HG02798 (cell line): Measurements from ENCODE around the gene NDN.
"Not testable (repeated sequence)": the region's sequence is repeated elsewhere in the genome, so short reads cannot be mapped to it uniquely, and the experiment has no call there.

ENCODE experiments used
- ATAC-seq: cut with Tn5 transposase; IDR thresholded peaks from one replicate; pipeline ENCODE4 v1.9.1; 2021; ENCODE audit warnings: mild to moderate bottlenecking; ENCODE audit not compliant: unreplicated experiment, poor library complexity

The NDN gene, protein sequence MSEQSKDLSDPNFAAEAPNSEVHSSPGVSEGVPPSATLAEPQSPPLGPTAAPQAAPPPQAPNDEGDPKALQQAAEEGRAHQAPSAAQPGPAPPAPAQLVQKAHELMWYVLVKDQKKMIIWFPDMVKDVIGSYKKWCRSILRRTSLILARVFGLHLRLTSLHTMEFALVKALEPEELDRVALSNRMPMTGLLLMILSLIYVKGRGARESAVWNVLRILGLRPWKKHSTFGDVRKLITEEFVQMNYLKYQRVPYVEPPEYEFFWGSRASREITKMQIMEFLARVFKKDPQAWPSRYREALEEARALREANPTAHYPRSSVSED

DNA sequence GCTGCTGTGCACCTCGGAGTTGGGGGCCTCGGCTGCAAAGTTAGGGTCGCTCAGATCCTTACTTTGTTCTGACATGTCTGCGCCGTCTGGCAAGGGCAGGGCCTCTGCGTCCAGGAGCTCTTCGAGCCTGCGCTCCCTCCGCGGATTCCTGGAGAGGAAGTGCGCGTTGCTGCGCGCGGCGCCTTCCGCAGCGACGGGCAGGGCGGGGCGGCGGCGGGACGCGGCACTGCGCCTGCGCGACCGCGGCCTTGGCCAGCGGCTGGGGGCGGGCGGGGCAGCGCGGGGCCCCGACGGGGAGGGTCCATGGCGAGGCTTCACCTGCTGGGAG lies at the start of gene NDN:
Gene NDN (minus strand): TSS at position 163 of the 328 bp plus-strand sequence. CDS start 88 bp downstream, at position 75.
- ATAC-seq, result no peak

DNA sequence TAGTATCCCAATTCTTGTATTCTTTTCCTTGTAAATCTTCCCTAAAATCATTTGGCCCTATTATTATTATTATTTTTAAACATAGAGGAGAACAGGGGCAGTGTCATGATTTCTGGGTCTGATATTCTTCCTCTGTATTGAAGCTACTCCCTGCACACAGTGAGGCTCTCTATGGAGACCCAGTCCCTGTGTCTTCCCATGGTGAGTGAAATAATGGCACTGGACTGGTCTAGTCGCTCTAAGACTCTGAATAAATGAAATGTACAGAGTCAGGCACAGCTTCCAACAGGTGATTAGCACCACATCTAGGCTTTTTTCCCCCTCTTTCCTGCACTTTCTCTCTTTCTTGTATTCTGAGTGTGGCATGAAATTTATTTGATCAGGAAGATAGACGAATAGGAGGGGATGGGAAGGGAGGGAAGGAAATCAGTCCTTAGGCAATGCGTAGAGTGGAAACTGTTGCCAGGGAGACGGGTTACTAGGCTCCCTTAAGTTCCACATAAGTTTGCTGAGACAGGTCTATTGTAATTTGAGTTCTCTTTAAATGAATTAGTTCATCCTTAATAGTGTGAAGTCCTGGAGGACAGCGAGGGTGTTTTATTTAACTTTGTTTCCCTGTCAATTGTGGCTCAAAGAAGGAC lies 49.0 kb upstream of the NDN start:
- ATAC-seq, result no peak

DNA sequence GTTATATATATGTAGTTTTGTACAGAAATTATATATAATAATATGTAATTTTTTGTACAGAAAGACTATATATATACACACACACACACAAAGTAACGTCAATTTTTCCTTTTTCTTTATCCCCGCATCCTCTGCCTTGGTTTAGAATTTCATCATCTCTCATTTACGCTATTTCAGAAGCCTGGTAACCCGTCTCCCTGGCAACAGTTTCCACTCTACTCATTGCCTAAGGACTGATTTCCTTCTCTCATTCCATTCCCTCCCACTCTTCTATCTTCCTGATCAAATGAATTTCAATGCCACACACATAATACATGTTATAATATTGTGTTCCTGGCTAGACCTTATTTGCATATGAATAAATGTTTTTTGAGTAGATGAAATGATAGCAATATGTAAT lies 47.8 kb upstream of the NDN start:
- ATAC-seq, result no peak

DNA sequence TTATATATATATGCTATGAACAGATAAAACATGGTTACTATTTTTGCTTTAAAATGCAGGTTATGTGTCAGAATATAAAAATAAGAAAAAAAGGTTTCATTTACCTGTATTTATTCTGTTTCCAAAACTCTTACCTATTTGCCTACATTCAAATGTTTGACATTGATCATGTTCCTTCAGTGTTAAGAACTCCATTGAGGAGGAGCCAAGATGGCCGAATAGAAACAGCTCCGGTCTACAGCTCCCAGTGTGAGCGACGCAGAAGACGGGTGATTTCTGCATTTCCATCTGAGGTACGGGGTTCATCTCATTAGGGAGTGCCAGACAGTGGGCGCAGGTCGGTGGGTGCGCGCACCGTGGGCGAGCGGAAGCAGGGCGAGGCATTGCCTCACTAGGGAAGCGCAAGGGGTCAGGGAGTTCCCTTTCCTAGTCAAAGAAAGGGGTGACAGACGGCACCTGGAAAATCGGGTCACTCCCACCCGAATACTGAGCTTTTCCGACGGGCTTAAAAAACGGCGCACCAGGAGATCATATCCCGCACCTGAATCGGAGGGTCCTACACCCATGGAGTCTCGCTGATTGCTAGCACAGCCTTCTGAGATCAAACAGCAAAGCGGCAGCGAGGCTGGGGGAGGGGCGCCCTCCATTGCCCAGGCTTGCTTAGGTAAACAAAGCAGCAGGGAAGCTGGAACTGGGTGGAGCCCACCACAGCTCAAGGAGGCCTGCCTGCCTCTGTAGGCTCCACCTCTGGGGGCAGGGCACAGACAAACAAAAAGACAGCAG lies 27.0 kb upstream of the NDN start:
- not testable (repeated sequence) for ATAC-seq

DNA sequence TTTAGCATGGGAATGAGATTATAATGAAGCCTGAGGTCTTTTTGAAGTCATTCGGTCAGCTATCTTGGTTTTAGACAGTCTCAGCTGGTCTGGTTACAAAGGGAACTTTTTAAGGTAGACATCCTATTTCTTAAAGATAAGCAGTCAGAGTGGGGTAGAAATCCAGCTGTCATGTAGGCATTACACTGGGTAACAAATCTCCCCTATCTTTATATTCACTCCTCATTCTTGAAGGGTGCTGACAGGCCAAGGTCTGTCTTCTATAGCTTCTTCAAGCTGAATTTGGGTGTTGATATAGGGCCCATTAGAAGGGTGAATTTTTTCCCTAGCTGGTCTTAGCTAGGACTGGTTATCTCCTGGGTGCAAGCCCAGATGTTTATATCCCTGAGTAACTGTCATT lies 21.2 kb upstream of the NDN start:
- no peak for ATAC-seq

DNA sequence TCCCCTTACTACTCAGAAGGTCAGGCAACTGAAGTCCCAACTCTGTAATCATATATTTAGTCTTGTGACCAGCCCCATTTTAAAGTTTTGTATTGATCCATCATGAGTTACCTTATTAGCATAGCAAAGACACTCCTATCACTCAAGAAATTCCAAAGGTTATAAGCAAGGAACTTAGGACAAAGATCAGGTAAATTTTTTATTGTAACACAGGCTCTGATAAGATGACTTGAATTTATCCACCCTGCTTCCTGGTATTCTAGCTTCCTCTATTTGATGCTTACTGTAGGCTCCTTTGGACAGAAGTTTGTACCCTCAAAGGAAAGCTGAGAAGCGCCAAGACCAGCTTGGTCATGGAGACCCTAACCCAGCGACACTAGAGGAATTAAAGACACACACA lies 8.2 kb upstream of the NDN start:
- no peak for ATAC-seq

DNA sequence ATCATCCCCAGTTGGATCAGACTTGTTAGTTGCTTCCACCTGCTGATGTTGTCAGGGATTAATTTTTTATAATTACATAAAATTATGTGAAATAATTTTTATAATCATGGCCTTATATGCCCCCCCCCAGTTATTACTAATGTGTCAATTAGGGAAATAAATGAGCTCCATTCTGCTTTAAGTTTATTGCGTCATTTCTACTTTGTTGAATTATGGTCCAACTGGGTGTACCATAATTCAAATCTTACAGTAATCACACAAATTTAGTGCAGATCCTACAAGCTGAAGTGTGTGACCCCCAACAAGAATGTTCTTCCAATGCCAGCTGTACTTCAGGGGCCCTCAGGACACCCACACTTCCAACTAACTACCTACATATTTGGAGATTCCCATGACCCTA lies 7.5 kb upstream of the NDN start:
- no peak for ATAC-seq

DNA sequence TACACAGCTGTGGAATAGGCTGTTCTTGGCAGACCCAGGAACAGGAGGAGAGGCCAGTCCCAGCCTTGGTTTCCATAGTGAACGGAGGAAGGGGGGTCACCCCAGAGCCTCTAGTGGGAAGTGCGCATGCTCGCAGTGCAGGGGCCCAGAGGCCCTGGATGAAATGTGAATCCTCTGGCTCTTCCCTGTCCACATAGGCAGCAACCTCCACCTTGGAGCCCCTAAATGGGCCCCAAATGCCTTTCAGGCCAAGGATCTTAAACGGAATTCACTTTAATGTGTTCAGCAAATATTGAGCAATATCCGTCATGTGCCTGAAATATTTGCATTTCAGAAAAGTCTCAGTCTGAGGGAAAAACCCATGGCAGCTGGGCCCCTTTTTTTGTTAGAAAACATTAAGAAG lies 3.3 kb upstream of the NDN start:
- no peak for ATAC-seq

DNA sequence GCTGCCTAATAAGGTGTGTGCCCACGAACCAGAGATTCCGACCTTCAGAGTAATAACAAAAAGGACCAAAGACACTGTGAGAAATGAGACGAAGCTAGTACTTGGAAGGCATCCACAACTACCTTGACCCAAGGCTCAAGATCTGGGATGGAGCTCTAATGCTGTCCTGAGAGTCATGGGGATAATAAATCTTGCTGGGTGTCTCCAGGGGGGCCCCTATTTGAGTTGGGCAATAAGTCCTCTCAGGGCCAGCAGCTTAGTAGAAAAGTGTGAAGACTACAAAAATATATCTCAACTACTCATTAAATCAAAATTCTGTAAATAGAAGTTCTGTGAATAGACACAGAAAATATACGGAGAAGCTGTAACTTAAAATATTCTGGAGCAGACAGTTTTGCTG lies 2.9 kb upstream of the NDN start:
- no peak for ATAC-seq

DNA sequence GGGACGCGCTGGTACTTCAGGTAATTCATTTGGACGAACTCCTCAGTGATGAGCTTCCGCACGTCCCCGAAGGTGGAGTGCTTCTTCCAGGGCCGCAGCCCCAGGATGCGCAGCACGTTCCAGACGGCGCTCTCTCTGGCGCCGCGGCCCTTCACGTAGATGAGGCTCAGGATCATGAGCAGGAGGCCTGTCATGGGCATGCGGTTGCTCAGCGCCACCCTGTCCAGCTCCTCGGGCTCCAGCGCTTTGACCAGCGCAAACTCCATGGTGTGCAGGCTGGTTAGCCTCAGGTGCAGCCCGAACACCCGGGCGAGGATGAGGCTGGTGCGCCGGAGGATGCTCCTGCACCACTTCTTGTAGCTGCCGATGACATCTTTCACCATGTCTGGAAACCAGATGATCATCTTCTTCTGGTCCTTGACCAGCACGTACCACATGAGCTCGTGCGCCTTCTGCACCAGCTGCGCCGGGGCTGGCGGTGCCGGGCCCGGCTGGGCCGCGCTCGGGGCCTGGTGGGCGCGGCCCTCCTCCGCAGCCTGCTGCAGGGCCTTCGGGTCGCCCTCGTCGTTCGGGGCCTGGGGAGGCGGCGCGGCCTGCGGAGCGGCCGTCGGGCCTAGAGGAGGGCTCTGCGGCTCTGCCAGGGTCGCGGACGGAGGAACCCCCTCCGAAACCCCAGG lies 501 bp downstream of the NDN start:
- ATAC-seq, result no peak

DNA sequence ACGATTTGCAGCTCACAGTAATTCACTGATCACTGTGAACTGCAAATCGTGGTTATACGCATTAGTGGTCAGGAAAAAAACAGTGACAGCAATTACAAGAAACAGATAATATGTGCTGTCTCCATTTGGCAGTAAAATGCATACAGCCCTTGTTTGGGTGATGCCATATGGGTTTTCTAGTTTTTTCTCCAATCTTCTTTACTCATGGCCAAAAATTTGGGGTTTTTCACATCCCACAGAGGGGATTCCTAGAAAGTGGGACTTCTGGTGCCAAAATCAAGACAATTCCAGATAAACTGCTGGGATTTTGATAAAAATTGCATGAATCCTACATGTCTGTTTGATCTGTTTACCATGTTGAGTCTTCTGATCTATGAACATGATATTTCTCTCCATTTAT lies 15.6 kb downstream of the NDN start:
- ATAC-seq, result no peak

DNA sequence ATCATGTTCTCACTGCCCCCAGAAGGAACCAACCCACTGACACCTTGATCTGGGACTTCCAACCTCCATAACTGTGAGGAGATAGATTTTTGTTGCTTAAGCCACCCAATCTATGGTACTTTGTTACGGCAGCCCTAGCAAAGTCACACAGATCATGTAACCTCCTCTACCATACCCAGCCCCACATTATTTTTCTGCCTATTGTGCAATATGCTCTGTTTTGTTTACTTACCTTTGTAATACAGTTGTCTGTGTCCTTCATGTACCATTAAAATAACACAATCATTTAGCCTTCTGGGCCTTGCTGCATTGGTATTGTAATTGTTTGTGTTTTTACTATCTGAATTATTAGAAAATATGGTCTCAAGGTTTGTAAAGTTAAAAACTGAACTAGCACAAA lies 16.1 kb downstream of the NDN start:
- ATAC-seq, result no peak

DNA sequence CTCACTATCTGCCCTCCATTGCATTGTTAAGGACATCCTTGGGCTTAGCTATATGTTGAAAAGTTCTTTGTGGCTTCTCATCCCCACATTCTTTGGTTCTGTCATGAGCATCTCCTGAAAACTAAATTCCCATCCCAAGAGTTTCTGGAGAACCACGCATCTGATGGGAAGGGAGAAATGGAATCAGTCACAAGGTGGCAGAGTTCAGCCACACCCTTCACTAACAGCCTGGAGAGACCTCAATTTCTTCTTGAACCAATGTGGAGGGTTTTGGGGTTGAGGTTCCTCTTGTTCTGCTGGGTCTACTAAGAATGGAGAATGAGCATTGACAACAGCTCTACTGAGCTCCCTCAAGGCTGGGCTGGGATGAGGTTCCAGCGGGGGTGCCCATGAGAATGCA lies 23.9 kb downstream of the NDN start:
- ATAC-seq, result no peak

DNA sequence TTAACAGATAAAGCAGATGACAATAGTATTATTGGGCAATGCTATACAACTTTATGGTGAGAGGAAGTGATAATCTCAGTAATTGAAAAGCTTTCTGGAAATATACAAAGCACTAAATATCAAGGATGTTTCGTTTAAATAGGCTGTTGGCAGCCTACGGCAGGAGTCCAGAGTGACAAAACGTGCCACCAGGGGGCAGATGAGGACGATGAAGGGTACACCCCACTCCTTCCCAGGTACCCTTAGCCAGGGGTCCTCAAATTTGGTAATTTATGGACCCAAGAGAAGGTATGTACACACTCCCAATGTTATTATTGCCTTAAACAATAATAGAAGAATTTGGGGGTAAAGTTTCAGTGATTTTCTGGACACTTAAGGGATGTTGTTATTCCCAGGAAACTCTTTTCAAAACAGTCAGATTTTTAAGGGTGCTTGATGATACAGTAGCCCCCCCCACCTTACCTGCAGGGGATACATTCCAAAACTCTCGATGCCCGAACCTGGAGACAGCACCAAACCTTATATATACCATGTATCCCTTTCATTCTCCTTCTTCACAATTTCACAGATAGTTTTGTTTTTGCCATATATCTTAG lies 38.1 kb downstream of the NDN start:
- no peak for ATAC-seq

DNA sequence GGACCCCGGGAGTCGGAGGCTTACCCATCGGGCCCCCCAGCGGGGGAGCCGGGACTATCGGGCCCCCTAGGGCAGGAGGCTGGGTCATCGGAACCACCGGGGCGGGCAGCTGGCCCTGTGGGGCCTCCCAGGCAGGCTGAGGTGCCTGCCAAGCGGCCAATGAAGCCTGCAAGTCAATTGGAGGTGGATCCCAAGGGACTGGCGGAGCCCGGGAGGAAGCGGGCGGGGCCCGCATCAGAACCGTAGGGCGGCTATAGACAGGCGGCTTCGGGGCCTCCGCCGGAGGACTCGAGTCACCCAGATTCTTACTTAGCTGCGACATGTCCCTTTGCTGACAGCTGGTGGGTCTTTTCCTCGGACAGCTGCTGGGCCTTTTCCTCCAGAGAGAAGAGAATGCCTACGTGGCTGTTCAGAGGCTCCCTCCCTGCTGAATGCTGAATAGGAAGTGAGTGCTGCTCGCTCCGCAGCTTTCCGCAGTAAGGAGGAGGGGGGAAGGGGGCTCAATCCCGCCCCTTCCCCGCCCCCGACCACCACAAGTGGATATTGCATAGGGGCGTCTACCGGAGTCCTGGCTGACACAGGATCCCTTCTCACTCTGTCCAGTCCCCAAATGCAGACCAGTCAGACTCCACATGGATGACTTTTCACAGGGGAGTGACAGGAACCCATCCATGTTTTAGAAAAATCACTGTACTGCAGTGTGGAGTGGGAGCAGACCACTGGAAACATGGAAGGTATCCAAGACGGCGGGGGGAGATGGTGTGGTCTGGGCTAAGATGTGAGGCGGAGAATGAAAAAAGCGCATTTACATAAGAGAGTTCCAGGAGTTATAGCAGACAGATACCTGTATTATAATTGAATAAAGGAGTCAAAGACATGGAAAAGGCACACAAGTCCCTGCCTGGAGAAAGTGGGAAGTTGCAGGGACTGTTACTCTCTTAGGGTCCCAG lies 39.4 kb downstream of the NDN start, which contains the start of gene MAGEL2:
Gene MAGEL2 (minus strand): TSS at position 447 of the 950 bp plus-strand sequence. CDS start 125 bp downstream, at position 322.
- no peak for ATAC-seq

DNA sequence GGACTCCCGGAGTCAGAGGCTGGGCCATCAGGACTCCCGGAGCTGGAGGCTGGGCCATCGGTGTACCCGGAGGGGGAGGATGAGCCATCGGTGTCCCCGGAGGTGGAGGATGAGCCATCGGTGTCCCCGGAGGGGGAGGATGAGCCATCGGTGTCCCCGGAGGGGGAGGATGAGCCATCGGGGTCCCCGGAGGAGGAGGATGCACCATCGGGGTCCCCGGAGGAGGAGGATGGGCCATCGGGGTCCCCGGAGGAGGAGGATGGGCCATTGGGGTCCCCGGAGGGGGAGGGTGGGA lies 40.2 kb downstream of the NDN start:
- no peak for ATAC-seq

DNA sequence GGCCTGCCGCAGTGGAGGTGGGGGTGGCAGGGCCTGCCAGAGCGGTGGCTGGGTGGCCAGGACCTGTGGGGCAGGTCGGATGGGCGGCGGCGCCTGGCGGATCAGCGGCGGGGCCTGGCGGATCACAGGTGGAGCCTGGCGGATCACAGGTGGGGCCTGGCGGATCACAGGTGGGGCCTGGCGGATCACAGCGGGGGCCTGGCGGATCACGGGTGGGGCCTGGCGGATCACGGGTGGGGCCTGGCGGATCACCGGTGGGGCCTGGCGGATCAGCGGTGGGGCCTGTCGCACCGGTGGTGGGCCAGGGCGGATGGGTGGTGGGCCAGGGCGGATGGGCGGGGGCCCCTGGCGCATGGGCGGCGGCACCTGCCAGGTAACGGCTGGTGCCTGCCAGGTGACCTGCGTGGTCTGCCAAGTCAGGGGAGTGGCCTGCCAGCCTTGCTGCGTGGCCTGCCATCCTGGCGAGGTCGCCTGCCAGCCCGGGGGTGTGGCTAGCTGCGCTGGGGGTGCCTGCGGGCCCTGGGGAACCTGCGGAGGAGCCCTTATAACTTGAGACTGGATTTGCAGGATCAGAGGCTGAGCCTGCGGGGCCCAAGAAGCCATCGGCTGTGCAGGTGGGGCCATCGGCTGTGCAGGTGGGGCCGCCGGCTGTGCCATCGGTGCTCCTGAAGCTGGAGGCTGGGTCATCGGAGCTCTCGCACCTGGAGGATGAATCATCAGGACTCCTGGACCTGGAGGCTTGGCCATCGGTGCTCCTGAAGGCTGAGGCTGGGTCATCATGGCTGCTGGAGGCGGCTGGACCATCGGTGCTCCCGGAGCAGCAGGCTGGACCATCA lies 40.7 kb downstream of the NDN start:
- no peak for ATAC-seq

DNA sequence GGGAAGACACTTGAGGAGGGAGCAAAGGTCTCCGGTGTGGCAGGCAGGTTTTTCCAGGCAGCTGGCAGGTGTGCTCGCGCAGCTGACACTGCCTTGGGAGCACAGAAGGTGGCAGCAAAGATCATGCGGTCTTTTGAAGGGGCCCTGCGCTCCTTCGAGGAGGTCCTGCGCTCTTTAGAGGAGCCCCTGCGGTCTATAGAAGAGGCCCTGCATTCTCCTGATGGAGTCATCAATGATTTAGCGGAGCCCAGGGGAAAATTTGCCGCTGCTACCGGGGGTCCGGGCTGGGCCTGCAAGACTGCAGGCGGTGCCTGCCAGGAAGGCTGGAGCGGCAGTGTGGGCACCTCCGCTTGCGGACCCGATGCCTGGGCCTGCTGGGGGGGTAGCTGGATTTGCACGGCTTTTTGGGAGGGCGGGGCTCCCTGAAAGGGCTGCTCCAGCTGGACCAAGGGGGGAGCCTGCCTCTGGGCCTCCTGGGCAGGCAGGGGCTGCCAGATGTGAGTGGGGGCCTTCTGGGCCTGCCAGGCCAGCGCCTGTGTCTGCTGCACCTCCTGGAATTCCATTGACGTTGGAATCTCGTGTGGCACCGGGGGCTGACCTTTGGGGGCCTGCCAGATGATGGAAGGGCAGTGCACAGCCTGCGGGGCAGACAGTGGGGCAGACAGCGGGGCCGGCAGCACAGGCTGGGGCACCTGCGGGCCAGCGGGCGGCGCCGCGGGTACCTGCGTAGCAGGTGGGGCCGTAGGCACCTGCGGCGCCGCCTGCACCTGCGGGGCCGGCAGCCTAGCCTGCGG lies 41.5 kb downstream of the NDN start:
- no peak for ATAC-seq
